ENCODE results near the gene CDT1.

DNA sequence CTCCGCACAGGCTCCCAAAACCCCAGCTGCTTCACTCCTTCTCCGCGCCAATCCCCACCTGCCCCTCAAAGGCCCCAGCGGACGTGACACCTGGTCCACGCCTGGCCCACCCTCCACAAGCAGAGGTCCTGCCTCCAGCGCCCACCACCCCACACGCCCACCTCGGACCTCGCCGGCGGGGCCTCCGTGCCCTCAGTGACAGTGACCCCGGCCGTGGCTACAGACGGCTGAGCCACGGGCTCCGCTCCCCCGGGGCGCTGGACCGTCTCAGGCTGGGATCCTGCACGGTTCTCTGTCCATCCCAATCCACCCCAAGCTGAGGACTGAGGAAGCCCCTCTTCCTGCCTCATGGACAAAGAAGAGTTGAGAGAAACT lies 43.6 kb upstream of the CDT1 start:
- TF ChIP-seq CHD2 (IDR thresholded peaks at IDR 0.05; ENCODE audit: low read length, partially characterized antibody), result no peak
- TF ChIP-seq MXI1 (IDR thresholded peaks at IDR 0.05; ENCODE audit: low read depth, low read length), result no peak
- TF ChIP-seq USF2 (IDR thresholded peaks at IDR 0.05; ENCODE audit: borderline replicate concordance, low read depth, low read length), result no peak
- TF ChIP-seq, protein P1, sequence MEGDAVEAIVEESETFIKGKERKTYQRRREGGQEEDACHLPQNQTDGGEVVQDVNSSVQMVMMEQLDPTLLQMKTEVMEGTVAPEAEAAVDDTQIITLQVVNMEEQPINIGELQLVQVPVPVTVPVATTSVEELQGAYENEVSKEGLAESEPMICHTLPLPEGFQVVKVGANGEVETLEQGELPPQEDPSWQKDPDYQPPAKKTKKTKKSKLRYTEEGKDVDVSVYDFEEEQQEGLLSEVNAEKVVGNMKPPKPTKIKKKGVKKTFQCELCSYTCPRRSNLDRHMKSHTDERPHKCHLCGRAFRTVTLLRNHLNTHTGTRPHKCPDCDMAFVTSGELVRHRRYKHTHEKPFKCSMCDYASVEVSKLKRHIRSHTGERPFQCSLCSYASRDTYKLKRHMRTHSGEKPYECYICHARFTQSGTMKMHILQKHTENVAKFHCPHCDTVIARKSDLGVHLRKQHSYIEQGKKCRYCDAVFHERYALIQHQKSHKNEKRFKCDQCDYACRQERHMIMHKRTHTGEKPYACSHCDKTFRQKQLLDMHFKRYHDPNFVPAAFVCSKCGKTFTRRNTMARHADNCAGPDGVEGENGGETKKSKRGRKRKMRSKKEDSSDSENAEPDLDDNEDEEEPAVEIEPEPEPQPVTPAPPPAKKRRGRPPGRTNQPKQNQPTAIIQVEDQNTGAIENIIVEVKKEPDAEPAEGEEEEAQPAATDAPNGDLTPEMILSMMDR (IDR thresholded peaks at IDR 0.05), result no peak
- TF ChIP-seq PBX3 (IDR thresholded peaks at IDR 0.05), result no peak
- no peak for TF ChIP-seq EZH2phosphoT487 (IDR thresholded peaks at IDR 0.05; ENCODE audit: borderline replicate concordance, low read depth)
- TF ChIP-seq SMC3 (IDR thresholded peaks at IDR 0.05; ENCODE audit: low read depth, low read length), result no peak
- TF ChIP-seq NFIC (IDR thresholded peaks at IDR 0.05; ENCODE audit: borderline replicate concordance), result no peak

All from SK-N-SH (cell line).